Upper lobe of left lung (tissue), 6 donors: ENCODE data around the gene MRPS33. TPM values are rescaled to one million over a fixed set of nuclear protein-coding genes. Genes with fewer than 3 reads are reported as not detected.

Experiments used
- ATAC-seq, 2 donors: fragments of 200-7000 bp; cut with Tn5 transposase; one replicate each; pipeline ENCODE4 v1.9.1; 2022; ENCODE audit warnings: mild to moderate bottlenecking in 2 of 2, moderate library complexity in 2 of 2; ENCODE audit not compliant: low FRiP score in 2 of 2
- DNase-seq, 2 donors: peaks; one replicate each; pipeline ENCODE4 v3.0.0-alpha.2; 2019 to 2020
- H3K27ac ChIP-seq, 4 donors: fragments of 200-600 bp; sonication (generic); one replicate each; pipeline ENCODE4 v1.5.1; 2016 to 2019
- H3K27me3 ChIP-seq, 4 donors: fragments of 200-600 bp; sonication (generic); one replicate each; pipeline ENCODE4 v1.5.1; 2017 to 2019
- H3K36me3 ChIP-seq, 4 donors: fragments of 200-600 bp; sonication (generic); one replicate each; pipeline ENCODE4 v1.5.1; 2016 to 2019
- H3K4me1 ChIP-seq, 4 donors: fragments of 200-600 bp; sonication (generic); one replicate each; pipeline ENCODE4 v1.5.1; 2018 to 2019
- H3K4me3 ChIP-seq, 4 donors: fragments of 200-600 bp; sonication (generic); one replicate each; pipeline ENCODE4 v1.5.1; 2017 to 2019; ENCODE audit warnings: mild to moderate bottlenecking in 2 of 4, moderate library complexity in 1 of 4
- H3K9me3 ChIP-seq, 4 donors: fragments of 200-600 bp; sonication (generic); one replicate each; pipeline ENCODE4 v1.5.1; 2018 to 2019
- EP300 ChIP-seq, 4 donors: sonication (generic); formaldehyde crosslinking; IDR thresholded peaks; one replicate each; pipeline ENCODE4 v1.5.1; 2017; ENCODE audit warnings: antibody characterized with exemption in 4 of 4, control low read depth in 2 of 4
- POLR2A ChIP-seq, 4 donors: fragments of 450-650 bp; IDR thresholded peaks; one replicate each; pipeline ENCODE4 v1.5.1; 2016 to 2017; ENCODE audit warnings: antibody characterized with exemption in 4 of 4, mild to moderate bottlenecking in 2 of 4
- POLR2AphosphoS5 ChIP-seq, 2 donors: sonication (generic); formaldehyde crosslinking; IDR thresholded peaks; one replicate each; pipeline ENCODE4 v1.5.1; 2017; ENCODE audit warnings: antibody characterized with exemption in 2 of 2
- WGBS, 2 donors: methylation state at CpG; one replicate each; pipeline ENCODE4 v1.1.5; 2017 to 2018; 5-methylcytosine and 5-hydroxymethylcytosine counted together
- total RNA-seq, 6 donors: library from RNA; depleted of rRNA in 4 of 6; stranded (reverse); fragments of >200 nt in 4 of 6; gene quantifications; one replicate each; pipeline versions ENCODE4 v1.1.0 to v1.2.1, GENCODE V29; 2016 to 2021
- TF ChIP-seq, protein P1 (sequence below), 6 experiments: fragments of 450-650 bp in 4 of 6; fragments of 200-600 bp in 2 of 6; sonication (generic) in 2 of 6; IDR thresholded peaks; one replicate each; pipeline ENCODE4 v1.5.1; 2016 to 2019; ENCODE audit warnings: antibody characterized with exemption in 6 of 6
- donor health status: DM: no; HTN: no; CAD: no; lungs with moderate emphysema.
- donor health status: DM: no; HTN: yes; CAD: no; lungs with severe emphysema.

MRPS33 gene
- total RNA-seq, 6 donors from 2014 or later = under 0.01 to 32.7 (median 18.1) TPM

DNA sequence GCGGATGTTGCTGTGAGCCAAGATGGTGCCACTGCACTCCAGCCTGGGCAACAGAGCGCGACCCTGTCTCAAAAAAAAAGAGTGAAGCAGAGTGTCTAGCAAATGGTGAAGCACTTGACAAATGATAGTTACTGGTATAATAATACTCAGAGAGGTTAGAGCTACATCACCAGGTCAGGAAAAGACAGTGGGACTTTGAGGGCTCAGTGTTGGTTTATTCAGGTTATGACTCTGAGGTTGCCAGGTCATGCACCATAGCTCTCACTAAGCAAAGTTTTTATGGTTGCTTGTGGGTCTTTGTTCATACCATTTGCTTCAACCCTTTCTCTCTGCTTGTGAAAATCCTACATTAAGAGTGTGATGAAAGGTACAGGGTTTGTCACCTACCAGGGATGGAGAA is 13.6 kb downstream of the MRPS33 start:
- WGBS, 2 donors = 96 to 98% methylated on average over 3 of the region's 3 CpGs
- no peaks in the 10 kb centered on the region for H3K9me3 ChIP-seq
- H3K4me1 ChIP-seq = no peaks in the 10 kb centered on the region
- peaks cover 0 to 10% (median 0%) of the 10 kb centered on the region in 4 donors for H3K36me3 ChIP-seq
- no peak for DNase-seq
- no peaks in the 10 kb centered on the region for H3K27me3 ChIP-seq
- no peak overlapping the region for H3K27ac ChIP-seq
- TF ChIP-seq POLR2A (IDR thresholded peaks at IDR 0.05) (no peak), EP300 (IDR thresholded peaks at IDR 0.05) (no peak), POLR2AphosphoS5 (IDR thresholded peaks at IDR 0.05) (no peak)
- TF ChIP-seq, protein P1, sequence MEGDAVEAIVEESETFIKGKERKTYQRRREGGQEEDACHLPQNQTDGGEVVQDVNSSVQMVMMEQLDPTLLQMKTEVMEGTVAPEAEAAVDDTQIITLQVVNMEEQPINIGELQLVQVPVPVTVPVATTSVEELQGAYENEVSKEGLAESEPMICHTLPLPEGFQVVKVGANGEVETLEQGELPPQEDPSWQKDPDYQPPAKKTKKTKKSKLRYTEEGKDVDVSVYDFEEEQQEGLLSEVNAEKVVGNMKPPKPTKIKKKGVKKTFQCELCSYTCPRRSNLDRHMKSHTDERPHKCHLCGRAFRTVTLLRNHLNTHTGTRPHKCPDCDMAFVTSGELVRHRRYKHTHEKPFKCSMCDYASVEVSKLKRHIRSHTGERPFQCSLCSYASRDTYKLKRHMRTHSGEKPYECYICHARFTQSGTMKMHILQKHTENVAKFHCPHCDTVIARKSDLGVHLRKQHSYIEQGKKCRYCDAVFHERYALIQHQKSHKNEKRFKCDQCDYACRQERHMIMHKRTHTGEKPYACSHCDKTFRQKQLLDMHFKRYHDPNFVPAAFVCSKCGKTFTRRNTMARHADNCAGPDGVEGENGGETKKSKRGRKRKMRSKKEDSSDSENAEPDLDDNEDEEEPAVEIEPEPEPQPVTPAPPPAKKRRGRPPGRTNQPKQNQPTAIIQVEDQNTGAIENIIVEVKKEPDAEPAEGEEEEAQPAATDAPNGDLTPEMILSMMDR (IDR thresholded peaks at IDR 0.05) = no peak
- no peak for ATAC-seq
- no peak overlapping the region for H3K4me3 ChIP-seq

DNA sequence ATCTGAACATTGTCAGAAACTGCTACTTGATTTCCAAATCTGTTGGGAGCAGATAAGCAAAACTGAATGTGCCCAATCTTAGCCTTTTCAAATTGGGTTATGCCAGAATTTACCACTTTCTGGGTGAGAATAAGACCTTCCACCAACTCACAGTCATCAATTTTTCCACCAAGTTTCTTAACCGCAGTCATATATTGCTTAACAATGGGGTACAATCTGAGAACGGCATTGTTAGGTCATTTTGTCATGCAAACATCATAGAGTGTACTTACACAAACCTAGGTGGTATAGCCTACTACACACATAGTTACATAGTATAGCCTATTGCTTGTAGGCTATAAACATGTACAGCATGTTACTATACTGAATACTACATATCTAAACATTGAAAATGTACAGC is 16.0 kb downstream of the MRPS33 start:
- Histone ChIP-seq H3K4me3 (no peak overlapping the region), H3K27ac (no peak overlapping the region), H3K36me3 (no peaks in the 10 kb centered on the region), H3K9me3 (no peaks in the 10 kb centered on the region), H3K4me1 (no peaks in the 10 kb centered on the region), H3K27me3 (no peaks in the 10 kb centered on the region)
- WGBS, 2 donors = 62 to 79% methylated on average over 2 of the region's 2 CpGs
- DNase-seq (no peak), ATAC-seq (no peak)
- TF ChIP-seq EP300 (IDR thresholded peaks at IDR 0.05) = no peak

DNA sequence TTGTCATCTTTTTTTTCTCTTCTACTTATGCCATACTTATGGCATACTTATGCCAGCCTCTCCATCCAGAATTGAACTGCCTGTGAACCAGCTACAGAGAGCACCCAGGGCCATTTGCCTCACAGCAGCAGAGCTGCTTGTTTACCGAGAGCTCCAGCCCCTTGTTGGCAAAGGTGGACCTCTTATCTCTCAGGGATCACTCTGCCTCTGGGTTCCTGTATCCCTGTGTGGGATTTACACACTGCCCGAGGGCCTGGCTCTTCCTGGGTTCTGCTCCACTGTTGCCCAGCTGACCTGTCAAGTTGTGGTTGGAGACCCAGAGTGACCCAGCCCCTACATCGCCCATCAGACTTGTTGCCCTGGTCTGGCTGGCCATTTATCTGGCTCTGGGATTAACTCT is 22.3 kb downstream of the MRPS33 start:
- ATAC-seq (no peak), DNase-seq (no peak)
- Histone ChIP-seq H3K4me1 (no peaks in the 10 kb centered on the region), H3K27me3 (no peaks in the 10 kb centered on the region), H3K27ac (no peak overlapping the region), H3K9me3 (no peaks in the 10 kb centered on the region), H3K36me3 (no peaks in the 10 kb centered on the region), H3K4me3 (no peak overlapping the region)
- WGBS, 2 donors = 60 to 79% methylated on average over 3 of the region's 3 CpGs
- TF ChIP-seq POLR2AphosphoS5 (IDR thresholded peaks at IDR 0.05) = no peak
- TF ChIP-seq, protein P1 (IDR thresholded peaks at IDR 0.05) = no peak
- no peak for TF ChIP-seq EP300 (IDR thresholded peaks at IDR 0.05)
- no peak for TF ChIP-seq POLR2A (IDR thresholded peaks at IDR 0.05)

DNA sequence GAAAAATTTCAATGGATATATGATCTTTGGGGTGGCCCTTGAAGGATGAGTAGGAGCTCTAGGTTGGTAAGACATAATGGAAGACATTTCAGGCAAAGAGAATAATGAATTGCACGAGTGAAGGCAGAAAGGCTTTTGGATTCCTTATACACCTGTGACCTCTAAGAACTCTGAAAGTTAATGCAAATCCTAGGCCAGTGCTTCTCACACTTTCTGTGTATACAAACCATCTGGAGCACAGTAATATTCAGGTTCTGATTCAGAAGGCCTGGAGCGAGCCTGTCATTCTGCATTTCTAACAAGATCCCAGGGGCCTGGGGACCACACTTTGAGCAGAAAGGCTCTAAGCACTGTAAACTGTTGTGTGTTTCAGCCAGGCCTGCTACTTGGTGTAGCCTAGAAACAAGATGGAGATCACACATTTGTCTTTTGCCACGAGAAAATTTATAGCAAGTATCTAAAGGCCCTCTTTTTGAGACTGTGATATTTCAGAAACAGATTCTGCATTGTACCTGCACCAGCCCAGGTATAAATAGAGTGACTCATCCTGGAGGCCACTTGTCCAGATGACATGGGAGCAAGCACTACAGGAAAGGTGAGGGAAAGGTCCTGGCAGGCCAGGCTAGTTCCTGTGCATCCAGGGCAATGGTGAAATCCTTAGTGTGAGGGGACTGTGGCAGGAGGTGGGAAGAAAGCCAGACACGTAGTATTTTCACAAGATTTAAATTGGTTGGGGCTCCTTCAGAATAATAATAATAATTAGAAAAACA is 24.4 kb downstream of the MRPS33 start:
- no peak for ATAC-seq
- no peak overlapping the region for H3K4me3 ChIP-seq

DNA sequence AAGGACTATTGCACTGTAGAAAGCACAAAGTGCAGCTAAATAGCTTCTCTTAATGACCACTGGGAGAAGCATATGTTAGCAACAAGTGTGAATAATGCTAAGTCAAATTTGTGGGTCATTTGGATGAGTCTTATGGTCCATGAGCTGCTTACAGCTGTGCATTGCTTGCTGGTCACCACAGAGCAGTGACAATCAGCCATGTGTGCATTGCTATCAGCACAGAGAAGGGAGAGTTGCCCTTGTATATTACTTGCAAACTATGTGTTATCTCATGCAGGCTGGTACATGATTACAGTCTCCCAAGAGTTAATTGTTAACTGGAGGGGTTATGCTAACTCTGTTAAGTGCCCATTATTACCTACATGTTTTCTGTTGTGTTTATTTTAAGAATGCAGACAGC is 25.7 kb downstream of the MRPS33 start:
- DNase-seq (no peak), ATAC-seq (no peak)
- H3K4me3 ChIP-seq = no peak overlapping the region
- no peaks in the 10 kb centered on the region for H3K27me3 ChIP-seq
- H3K27ac ChIP-seq = no peak overlapping the region
- TF ChIP-seq, protein P1 (IDR thresholded peaks at IDR 0.05) = no peak
- no peak for TF ChIP-seq EP300 (IDR thresholded peaks at IDR 0.05)
- no peak for TF ChIP-seq POLR2A (IDR thresholded peaks at IDR 0.05)
- no peak for TF ChIP-seq POLR2AphosphoS5 (IDR thresholded peaks at IDR 0.05)
- peaks cover 3 to 6% (median 4%) of the 10 kb centered on the region in 4 donors for H3K9me3 ChIP-seq
- H3K4me1 ChIP-seq = no peaks in the 10 kb centered on the region
- H3K36me3 ChIP-seq = no peaks in the 10 kb centered on the region

More for the DNA sequence above, 24.4 kb downstream of the MRPS33 start:
- no peak for TF ChIP-seq POLR2AphosphoS5 (IDR thresholded peaks at IDR 0.05)
- Histone ChIP-seq H3K27me3 (no peaks in the 10 kb centered on the region), H3K9me3 (no peaks in the 10 kb centered on the region), H3K36me3 (no peaks in the 10 kb centered on the region), H3K27ac (no peak overlapping the region), H3K4me1 (no peaks in the 10 kb centered on the region)
- 72 to 86% methylated on average over 4 of the region's 4 CpGs for WGBS, 2 donors
- peak in 1 of 2 donors; percentile 29 for DNase-seq

DNA sequence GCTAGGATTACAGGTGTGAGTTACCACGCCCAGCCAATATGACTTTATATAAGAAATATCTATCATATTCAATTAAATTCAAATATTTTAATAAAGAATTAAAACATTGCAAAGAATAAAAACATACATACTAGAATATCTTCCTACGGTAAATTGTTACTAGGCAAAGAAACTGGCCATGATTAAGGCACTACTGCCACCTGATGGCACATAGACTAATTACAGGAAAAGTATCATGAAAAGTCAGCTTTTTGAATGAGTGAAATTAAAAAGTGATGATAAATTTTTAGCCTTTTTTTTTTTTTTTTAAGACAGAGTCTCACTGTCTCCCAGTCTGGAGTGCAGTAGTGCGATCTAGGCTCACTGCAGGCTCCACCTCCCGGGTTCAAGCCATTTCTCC is 30.9 kb downstream of the MRPS33 start:
- no peak overlapping the region for H3K27ac ChIP-seq
- TF ChIP-seq, protein P1 (IDR thresholded peaks at IDR 0.05) = no peak
- TF ChIP-seq POLR2AphosphoS5 (IDR thresholded peaks at IDR 0.05) (no peak), POLR2A (IDR thresholded peaks at IDR 0.05) (no peak), EP300 (IDR thresholded peaks at IDR 0.05) (no peak)
- H3K9me3 ChIP-seq = peaks cover 5 to 10% (median 7%) of the 10 kb centered on the region in 4 donors
- 63 to 77% methylated on average over 4 of the region's 4 CpGs for WGBS, 2 donors
- H3K36me3 ChIP-seq = no peaks in the 10 kb centered on the region
- H3K27me3 ChIP-seq = no peaks in the 10 kb centered on the region
- H3K4me1 ChIP-seq = no peaks in the 10 kb centered on the region
- no peak for DNase-seq
- no peak overlapping the region for H3K4me3 ChIP-seq
- no peak for ATAC-seq
